Activated naive CD4-positive, alpha-beta T cell treated with anti-CD3 and anti-CD28 coated beads, Interleukin-2, amount 50 U/mL, for 72 hours (primary cell): ENCODE results near the gene GPR61. TPM values are rescaled to one million over a fixed set of nuclear protein-coding genes. Genes with fewer than 3 reads are reported as not detected.

Experiments
- ATAC-seq, 2 donors: fragments of 150-1000 bp; cut with Tn5 transposase; 2 replicates each; pipeline ENCODE4 v1.10.0; 2021; ENCODE audit warnings: mild to moderate bottlenecking in 2 of 2, moderate library complexity in 2 of 2
- DNase-seq, 2 donors: peaks; one replicate each; pipeline ENCODE4 v3.0.0; 2021 to 2022; ENCODE audit warnings: low spot score in 2 of 2
- H3K27ac Mint-ChIP-seq, 2 donors: one replicate each; pipeline ENCODE4 v1.8.0; 2022; ENCODE audit warnings: mild to moderate bottlenecking in 2 of 2, mixed read lengths in 2 of 2
- H3K36me3 Mint-ChIP-seq, 2 donors: one replicate each; pipeline ENCODE4 v1.8.0; 2022; ENCODE audit warnings: mixed read lengths in 2 of 2
- H3K9me3 Mint-ChIP-seq, 2 donors: one replicate each; pipeline ENCODE4 v1.8.0; 2022; ENCODE audit warnings: mixed read lengths in 2 of 2
- total RNA-seq, 2 donors: library from RNA; stranded (reverse); gene quantifications; one replicate each; pipeline ENCODE4 v1.2.3, GENCODE V29; 2022

GPR61 gene
- under 1 TPM in 1 of 2 donors, not detected in 1; 0.57 TPM for total RNA-seq

GRCh38 chr1:109539676-109540075 is at the start of gene GPR61:
TSS of gene GPR61 (plus strand) at chr1:109539872. CDS start at chr1:109543023, 3,151 bp downstream.
- Mint-ChIP-seq H3K36me3 (no peaks in the 10 kb centered on the region), H3K27ac (peak within 1 kb of the TSS in 1 of 2 donors; percentile 20), H3K9me3 (no peaks in the 10 kb centered on the region)
- DNase-seq (no peak), ATAC-seq (no peak)

DNA sequence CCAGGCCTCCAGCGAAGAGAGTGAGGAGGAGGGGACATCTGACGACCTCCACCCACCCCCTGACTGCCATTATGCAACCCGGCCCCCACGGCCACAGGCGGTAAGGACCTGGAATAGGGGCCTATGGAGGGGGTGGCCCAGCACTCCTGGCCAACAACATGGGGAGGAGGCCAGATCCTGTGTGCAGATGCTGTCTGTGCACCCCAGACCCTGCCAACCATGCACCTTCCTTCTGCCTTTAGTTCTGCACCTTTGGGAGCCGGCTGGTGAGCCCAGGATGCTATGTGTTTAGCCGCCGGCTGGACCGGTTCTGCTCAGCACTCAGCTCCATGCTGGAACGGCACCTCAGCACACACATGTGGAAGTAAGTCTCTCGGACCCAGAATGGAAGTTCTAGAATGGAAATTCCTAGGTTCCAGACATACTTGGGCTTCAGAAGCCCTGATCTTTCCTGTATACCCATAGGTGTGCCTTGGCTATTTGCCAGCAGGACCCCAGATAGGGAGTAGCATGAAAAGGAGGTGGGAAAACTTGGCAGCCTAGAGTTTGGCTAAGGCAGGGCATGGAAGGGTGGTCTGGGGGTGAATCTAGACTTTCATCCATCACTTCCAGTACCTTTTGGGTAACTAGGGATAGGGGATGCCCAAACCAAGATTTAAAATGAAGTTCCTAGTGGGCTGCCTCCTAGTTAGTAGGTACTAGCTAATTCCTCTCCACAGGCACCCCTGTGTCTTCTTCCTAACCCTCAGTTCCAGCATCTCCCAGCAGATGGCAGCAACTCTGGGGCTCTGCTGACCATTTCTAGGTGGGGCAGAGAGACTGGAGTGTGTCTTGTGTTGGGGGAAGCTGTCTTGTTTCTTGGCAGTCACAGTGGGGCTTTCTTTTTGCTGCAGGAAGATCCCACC is 49.4 kb upstream of the GPR61 start:
- Mint-ChIP-seq H3K9me3 (no peaks in the 10 kb centered on the region), H3K36me3 (peaks cover 0 to 6% of the 10 kb centered on the region in 2 donors), H3K27ac (no peak overlapping the region)
- DNase-seq (peak in 1 of 2 donors; percentile 78), ATAC-seq (no peak)

DNA sequence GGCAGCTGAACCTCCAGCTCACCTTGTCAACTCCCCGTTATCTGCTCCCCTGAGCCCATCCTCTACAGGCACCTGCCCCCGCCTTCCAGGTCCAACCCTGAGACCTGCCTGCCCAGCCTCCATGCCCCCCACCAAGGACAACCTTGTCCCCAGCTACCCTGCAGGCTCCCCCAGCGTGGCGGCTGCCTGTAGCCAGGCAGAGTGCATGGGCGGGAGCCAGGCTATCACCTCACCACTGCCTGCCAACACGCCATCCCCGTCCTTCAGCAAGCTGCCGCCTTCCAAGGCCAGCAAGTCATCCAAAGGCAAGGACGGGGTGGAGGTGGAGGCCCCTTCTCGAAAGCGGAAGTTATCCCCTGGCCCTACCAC is 48.8 kb upstream of the GPR61 start:
- no peaks in the 10 kb centered on the region for H3K9me3 Mint-ChIP-seq
- H3K27ac Mint-ChIP-seq = no peak overlapping the region
- peaks cover 0 to 10% of the 10 kb centered on the region in 2 donors for H3K36me3 Mint-ChIP-seq
- ATAC-seq (no peak), DNase-seq (no peak)

DNA sequence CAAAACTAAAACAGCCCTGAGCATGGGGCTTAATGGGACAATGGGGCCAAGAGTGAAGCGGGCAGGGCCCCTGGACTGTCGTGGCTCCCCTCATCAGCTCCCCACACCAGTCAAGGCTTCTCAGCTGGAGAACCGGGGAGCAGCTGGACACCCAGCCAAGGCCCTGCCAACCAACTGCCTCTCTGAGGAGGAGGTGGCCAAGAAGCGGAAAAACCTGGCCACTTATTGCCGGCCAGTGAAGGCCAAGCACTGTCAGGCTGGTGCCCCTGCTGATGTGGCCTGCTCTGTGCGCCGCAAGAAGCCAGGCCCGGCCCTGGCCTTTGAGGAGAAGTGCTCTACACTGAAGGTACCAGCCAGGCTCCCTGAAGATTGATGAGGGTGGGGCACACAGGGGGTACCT is 48.3 kb upstream of the GPR61 start:
- DNase-seq (no peak), ATAC-seq (no peak)
- H3K27ac Mint-ChIP-seq = no peak overlapping the region
- H3K36me3 Mint-ChIP-seq = peaks cover 0 to 15% of the 10 kb centered on the region in 2 donors
- H3K9me3 Mint-ChIP-seq = no peaks in the 10 kb centered on the region

DNA sequence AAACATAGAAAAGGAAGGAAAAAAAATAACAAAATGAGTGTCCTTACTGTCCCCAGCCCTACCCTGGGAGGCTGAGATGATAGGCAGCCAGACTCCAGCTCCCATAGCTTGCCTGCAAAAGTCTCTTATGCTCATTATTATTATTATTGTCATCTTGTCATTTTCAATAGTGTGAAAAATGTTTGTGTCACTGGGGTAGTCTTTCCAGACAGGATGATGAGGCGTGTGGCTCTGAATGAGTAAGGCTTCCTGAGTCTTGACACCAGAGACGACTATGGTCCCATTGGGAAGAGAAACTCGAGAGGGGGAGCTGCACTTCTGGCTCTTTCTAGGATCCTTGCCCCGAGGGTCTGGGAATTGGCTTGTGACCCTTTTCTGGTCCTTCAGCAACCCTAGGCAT is 46.9 kb upstream of the GPR61 start:
- DNase-seq = no peak
- Mint-ChIP-seq H3K27ac (no peak overlapping the region), H3K36me3 (peaks cover 0 to 17% of the 10 kb centered on the region in 2 donors), H3K9me3 (no peaks in the 10 kb centered on the region)
- no peak for ATAC-seq

DNA sequence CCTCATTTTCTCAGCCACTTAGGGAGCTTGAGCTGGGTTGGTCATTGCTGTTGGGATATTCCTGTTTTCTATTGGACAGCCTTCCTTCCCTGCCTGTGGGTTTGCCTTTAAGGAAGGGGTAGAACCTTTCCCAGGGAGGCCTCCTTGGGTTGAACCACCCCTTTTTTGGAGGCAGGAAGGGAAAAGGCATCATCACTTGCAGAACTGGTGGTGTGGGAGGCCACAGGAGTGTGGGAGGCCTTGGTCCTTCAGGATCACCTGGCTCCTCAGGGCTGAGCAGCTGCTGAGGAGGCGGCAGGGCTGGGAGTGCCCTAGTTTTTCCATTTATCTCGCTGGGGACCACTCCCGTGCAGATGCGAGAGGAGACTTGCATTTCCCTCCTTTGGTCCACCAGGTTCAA is 46.4 kb upstream of the GPR61 start:
- Mint-ChIP-seq H3K9me3 (no peaks in the 10 kb centered on the region), H3K27ac (no peak overlapping the region), H3K36me3 (peaks cover 0 to 17% of the 10 kb centered on the region in 2 donors)
- ATAC-seq (no peak), DNase-seq (no peak)

GRCh38 chr1:109493805-109494539 is 45.7 kb upstream of the GPR61 start, which contains the start of gene CYB561D1:
TSS of gene CYB561D1 (plus strand) at chr1:109494094. CDS start at chr1:109494140, 46 bp downstream.
- H3K9me3 Mint-ChIP-seq = no peaks in the 10 kb centered on the region
- DNase-seq (peak; percentile 92 to 97), ATAC-seq (peak; percentile 90)
- peaks cover 0 to 17% of the 10 kb centered on the region in 2 donors for H3K36me3 Mint-ChIP-seq
- peak within 1 kb of the TSS; percentile 91 to 96 for H3K27ac Mint-ChIP-seq

DNA sequence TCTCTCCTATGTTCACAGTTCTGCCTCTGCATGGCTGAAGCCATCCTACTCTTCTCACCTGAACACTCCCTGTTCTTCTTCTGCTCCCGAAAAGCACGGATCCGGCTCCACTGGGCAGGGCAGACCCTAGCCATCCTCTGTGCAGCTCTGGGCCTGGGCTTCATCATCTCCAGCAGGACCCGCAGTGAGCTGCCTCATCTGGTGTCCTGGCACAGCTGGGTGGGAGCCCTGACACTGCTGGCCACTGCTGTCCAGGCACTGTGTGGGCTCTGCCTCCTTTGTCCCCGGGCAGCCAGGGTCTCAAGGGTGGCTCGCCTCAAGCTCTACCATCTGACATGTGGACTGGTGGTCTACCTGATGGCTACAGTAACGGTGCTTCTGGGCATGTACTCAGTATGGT is 43.9 kb upstream of the GPR61 start:
- DNase-seq (no peak), ATAC-seq (no peak)
- no peaks in the 10 kb centered on the region for H3K9me3 Mint-ChIP-seq
- H3K27ac Mint-ChIP-seq = peak overlapping the region; percentile 67 to 88
- peaks cover 7 to 17% of the 10 kb centered on the region in 2 donors for H3K36me3 Mint-ChIP-seq

DNA sequence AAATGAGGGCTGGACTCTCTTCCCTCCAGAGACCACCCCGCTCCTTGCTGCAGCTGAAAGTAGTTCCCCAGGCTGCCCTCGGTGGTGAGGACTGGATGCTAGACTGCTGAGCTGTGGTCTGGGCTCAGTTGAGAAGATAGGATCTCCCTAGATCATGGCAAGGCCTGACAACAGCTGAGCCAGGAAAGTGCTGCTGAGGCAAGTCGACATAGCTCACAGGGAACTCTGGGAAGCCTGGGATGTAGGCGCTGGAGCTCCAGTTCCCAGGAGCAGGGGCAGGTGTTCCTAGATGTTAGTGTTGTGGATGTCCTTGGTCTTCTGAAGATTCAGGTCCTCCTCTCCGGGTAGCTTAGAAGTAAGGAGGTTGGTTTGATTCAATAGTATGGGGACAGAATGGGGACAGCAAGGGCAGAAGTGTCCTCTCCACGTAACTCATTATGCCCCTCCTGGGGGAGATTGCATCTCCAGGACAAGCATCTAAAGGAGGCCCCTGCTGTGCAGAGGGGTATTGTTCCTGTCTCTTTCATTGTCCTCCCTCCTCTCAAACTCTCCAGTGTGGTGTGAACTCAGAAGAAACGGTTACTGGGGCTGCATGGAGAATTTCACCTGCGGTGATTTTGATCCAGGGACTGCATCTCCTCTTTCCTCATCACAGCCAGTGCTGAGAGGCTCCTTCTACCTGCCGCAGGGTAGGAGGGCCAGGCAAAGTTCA is 42.1 kb upstream of the GPR61 start:
- no peak for DNase-seq
- H3K27ac Mint-ChIP-seq = peak overlapping the region; percentile 65 to 75
- H3K36me3 Mint-ChIP-seq = peaks cover 7 to 17% of the 10 kb centered on the region in 2 donors
- no peak for ATAC-seq
- no peaks in the 10 kb centered on the region for H3K9me3 Mint-ChIP-seq

DNA sequence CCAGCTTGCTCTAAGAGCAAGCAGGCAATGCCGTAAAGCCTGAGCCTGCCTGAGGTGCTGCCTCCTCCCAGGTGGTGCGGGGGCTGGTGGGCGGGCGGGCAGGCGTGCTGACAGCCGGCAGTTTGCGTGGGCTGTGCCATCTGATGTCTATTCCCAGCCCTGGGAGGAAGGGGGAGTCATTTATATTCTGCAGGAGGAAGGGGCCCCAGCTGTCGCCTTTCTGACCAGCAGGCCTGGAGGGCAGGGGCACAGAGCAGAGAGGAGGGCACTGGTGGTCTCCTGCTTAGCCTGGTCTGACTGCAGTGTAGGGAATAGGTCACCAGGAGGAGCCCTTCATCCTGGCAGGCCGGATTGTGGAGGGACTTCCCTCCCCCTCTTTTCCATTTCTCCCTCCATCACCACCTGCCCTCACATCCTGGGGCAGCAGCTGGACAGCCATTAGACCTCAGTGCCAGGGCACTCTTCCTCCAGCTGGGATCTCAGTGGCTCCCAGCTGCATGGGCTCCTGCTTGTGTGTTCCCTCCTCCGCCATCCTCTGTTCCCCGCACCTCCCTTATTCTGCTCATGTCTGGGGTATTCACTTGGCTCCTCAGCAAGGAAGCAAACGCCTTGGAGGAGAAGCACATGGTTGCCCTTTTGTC is 41.4 kb upstream of the GPR61 start:
- DNase-seq = peak in 1 of 2 donors; percentile 35
- H3K36me3 Mint-ChIP-seq = peaks cover 7 to 17% of the 10 kb centered on the region in 2 donors
- no peaks in the 10 kb centered on the region for H3K9me3 Mint-ChIP-seq
- no peak for ATAC-seq
- peak overlapping the region; percentile 60 to 75 for H3K27ac Mint-ChIP-seq

DNA sequence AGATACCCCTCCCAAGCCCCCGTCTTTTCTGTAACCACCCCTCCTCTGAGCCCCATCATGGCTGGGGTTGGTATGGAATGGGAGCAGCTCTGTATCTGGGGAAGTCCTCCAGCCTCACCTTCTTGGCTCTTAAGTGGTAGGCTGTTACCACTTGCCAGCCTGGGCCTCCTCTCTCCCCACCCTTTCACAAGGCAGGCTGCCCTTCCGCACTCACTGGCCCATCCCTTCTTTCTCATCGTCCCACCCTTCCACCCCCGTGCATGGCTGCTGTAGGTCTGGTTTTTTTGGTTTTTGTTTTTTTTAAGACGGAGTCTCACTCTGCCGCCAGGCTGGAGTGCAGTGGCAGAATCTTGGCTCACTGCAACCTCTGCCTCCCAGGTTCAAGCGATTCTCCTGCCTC is 40.6 kb upstream of the GPR61 start:
- no peaks in the 10 kb centered on the region for H3K9me3 Mint-ChIP-seq
- peak overlapping the region; percentile 67 to 68 for H3K27ac Mint-ChIP-seq
- ATAC-seq (no peak), DNase-seq (no peak)
- peaks cover 7 to 14% of the 10 kb centered on the region in 2 donors for H3K36me3 Mint-ChIP-seq

- DNase-seq (peak in 1 of 2 donors; percentile 67), ATAC-seq (peak in 1 of 2 donors; percentile 46)
- no peaks in the 10 kb centered on the region for H3K9me3 Mint-ChIP-seq
- H3K27ac Mint-ChIP-seq = peak overlapping the region in 1 of 2 donors; percentile 68
- H3K36me3 Mint-ChIP-seq = peaks cover 7 to 11% of the 10 kb centered on the region in 2 donors
Observed at GRCh38 chr1:109499661-109500536, 39.8 kb upstream of the GPR61 start.

GRCh38 chr1:109500941-109501381 is 38.7 kb upstream of the GPR61 start:
- no peaks in the 10 kb centered on the region for H3K9me3 Mint-ChIP-seq
- H3K36me3 Mint-ChIP-seq = peaks cover 6 to 7% of the 10 kb centered on the region in 2 donors
- H3K27ac Mint-ChIP-seq = peak overlapping the region in 1 of 2 donors; percentile 23
- no peak for DNase-seq
- no peak for ATAC-seq

DNA sequence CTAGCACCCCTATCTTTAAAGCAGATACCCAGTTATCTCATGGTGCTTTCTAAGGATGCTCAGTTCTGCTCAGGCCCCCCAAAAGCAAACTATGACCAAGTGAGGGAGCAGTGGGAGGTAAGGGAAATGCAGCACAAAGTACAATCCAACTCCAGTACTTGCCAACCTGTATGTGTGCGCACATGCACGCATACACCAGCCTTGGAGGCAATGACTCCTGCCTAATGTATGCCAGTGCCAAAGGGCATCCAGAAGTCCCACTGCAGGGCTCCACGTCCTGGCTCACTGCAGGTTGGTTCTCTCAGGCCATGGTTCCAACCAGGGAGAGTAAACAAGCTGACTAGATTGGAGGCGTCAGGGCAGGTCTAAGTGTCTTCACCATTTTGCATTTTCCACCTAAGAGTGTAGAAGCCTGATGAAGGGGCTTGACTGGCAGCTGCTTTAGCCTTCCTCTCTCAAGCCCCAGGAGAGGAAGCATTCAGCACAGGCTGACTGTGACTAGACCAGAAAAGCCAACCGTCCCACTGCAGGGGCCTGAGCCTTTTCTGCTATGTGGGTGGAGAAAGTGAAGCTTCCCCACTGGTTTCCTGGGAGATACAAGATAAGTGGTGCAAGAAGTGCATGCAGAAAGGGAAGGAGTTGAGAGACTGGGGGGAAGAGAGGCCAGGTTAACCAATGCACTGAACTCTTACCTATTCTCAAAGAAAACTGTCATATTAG is 37.9 kb upstream of the GPR61 start:
- no peak for DNase-seq
- ATAC-seq = no peak
- peak overlapping the region in 1 of 2 donors; percentile 56 for H3K27ac Mint-ChIP-seq
- H3K9me3 Mint-ChIP-seq = no peaks in the 10 kb centered on the region
- H3K36me3 Mint-ChIP-seq = peaks cover 0 to 7% of the 10 kb centered on the region in 2 donors
